Fibroblast of gingiva (primary cell): ENCODE data around the gene ALKBH5.

Experiments
- DNase-seq: peaks from one replicate; pipeline ENCODE4 v3.0.0-alpha.2; 2011; ENCODE audit warnings: low read depth

The ALKBH5 gene

DNA sequence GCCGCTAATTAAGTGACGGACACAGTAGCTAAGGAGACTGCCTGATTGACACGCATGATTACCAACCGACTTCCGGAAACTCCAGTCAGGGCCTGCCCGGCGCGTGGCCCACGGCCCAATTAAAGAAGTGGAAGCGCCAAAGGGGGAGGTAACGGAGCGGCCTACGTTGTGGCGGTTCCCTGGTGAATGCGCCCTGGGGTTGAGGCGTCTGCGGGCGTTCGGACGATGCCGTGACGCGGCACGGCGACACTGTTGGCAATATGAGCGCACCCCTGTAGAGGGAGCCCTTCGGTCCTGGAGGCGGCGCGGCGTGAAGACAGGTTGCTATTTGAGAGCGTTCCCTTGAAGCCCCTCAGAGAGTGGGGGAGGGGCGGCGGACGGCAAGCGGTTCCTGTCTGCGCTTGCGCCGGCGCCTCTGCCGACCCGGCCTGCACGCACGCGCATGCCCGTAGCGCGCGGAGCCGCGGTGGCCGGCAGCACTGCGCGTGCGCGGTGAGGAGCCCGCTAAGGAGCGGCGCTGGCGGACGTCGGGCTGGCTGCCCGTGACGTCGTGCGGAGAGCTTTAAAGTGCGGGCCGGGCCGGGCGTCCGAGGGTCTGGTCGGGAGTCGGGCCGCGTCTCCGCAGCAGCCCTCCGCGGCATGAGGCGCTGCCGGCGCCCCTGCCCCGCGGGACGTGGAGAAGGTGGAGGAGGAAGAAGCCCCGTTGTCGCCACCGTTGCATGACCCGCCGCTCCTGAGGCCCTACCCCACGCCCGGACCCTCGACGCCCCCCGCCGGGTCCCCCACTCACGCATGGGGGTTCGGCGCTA, at the start of gene ALKBH5:
Gene ALKBH5 (plus strand): TSS at position 495 of the 809 bp plus-strand sequence. CDS start 416 bp downstream, outside the sequence.
- peak; percentile 100 for DNase-seq

- no peak for DNase-seq
Measured at GRCh38 chr17:18136357-18136756, 47.3 kb upstream of the ALKBH5 start.

DNA sequence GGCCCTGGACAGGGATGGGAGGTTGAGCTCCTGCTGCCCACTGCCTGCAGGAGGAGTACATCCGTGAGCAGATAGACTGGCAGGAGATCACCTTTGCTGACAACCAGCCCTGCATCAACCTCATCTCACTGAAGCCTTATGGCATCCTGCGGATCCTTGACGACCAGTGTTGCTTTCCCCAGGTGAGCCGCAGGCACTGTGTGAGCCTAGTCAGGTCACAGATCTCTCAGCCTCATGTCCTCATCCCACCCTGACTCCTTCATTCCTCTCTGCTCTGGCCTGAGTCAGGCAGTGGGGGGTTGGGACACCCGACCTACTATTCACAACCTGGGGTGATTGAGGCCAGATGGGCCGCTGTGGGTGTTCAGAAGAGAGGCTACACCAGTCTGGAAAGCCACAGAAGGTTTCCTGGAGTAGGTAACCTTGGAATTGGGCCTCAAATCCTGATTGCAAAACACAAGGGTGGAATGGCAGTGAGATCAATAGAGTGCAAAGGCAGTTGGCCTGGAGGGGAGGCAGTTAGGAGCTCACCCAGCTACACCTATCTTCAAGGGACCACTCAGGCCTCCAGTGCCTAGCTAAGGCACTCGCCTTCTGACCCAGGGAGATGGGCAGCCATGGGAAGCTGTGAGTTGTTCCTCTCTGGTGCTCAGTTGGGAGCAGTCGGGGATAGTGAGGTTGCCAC, 45.4 kb upstream of the ALKBH5 start:
- no peak for DNase-seq

DNA sequence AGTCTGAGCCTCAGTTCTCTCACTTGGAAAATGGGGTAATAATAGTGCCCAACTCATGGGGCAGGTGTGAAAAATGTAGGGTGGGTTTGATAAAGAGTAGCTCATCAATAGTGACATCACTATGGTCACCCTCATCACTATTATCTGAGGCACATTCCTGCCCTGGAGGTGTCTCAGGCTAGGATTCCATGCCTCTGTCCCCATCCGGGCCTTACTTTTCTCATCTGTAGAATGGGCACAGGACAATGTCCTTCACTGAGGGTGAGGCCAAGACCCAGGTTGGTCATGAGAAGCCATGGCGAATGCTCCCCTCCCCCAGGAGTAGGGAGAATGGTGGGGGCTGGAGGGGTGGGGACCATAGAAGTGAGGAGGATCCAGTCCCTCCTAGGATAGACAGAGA, 44.5 kb upstream of the ALKBH5 start:
- no peak for DNase-seq

GRCh38 chr17:18139498-18139897, 44.1 kb upstream of the ALKBH5 start:
- no peak for DNase-seq

GRCh38 chr17:18139949-18140348, 43.7 kb upstream of the ALKBH5 start:
- no peak for DNase-seq

GRCh38 chr17:18140648-18141047, 43.0 kb upstream of the ALKBH5 start:
- no peak for DNase-seq

DNA sequence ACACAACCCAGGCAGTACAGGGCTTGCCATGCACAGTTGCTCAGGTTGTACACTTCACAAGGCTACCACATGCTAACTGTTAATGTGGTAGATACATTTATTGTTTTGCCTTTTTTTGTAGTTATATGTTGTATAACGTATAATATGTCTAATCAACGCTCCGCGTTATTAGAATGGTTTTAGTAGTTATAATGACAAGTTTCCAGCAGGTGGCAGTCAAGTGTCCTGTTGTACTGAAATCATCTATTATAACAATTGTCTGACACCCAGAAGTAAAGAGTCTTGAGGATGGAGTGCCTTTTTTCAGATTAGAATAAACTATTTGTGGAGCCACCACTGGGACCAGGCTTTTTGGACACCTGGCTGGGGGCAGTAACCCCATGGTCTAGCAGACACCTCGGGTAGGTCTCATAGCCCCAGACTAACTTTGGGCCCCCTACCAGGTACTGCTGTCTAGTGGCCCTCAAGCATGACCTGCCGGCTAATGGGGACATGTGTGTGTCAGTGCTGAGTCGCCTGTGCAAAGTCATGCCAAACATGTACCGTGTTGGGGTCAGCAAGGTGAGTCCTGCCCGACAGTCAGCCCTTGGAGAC, 42.3 kb upstream of the ALKBH5 start:
- peak; percentile 29 for DNase-seq

- DNase-seq = no peak
Measured at GRCh38 chr17:18142417-18142816, 41.2 kb upstream of the ALKBH5 start.

DNA sequence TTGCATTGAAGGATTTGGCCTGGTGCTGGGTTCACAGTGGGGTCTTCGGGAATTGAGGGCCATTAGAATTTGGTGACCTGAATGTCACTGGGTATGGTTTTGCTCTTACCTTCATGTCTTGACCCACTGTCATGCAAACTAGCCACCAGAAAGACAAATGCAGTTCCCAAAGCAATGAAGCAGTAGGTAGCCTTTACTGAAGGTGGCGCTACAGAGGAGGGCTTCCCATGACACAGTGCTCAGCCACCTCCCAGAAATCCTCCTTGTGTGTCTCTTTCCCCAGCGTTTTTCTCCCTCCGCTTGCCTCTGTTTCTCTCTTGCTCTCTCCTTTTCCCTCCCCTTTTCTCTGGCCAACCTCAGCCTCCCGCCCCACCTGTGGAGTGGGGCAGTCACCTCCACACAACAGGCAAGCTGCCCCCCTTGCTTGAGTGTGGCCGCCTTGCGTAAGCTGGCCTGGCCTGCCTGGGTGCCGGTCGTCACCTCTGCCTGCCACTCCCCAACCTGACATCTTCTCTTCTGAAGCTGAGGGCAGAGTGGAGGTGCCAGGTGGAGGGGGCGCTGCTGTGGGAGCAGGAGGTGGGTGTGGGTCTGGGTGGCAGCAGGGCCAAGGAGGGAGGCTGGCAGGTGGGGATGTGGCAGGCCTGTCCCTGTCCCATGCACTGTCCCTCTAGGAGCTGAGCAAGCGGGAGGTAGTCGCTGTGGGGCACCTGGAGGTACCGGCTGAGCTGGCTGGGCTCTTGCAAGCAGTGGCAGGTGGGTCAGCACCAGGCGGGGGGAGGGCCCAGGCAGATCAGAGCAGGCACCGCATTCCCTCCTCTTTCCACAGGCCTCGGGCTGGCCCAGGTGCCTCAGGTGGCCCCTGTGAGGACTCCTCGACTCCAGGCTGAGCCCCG, 40.3 kb upstream of the ALKBH5 start:
- DNase-seq = no peak

DNA sequence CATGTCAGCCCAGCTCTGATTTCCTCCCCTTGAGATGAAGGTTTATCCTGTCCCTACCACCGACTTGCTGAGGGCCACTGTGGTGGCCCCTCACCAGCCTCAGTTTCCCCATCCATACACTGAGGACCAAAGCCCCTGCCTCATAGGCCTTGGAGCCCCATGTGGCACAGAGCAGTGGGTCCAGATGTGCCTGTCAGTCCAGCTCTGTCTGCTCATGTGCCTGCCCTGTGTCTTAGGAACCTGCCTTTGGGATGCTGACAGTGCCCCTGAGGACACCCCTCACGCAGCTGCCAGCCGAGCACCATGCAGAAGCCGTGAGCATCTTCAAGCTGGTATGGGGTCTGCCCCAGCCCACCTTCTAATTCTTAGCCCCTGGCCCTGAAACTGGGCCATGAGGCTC, 39.4 kb upstream of the ALKBH5 start:
- no peak for DNase-seq

- DNase-seq = no peak
Measured at GRCh38 chr17:18144855-18145254, 38.8 kb upstream of the ALKBH5 start.

- no peak for DNase-seq
Measured at GRCh38 chr17:18145811-18146210, 37.8 kb upstream of the ALKBH5 start.

DNA sequence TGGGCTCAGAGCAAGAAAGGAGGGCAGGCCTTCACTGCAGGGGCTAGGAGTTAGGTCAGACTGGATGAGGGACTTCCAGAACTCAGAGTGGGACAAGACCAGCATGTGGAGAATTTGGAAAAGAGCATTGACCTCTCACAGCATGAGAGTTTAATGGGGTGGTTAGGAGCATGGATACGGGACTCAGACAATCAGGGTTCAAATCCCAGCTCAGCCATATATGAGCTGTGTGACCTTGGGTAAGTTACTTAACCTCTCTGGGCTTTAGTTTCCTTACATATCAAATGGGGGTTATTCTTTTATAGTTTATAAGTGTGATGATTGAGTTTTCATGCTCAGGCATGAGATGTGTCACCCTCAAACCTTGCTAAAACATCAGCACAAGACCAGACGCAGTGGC, 37.4 kb upstream of the ALKBH5 start:
- DNase-seq = no peak

- DNase-seq = no peak
Measured at GRCh38 chr17:18146980-18147379, 36.6 kb upstream of the ALKBH5 start.

DNA sequence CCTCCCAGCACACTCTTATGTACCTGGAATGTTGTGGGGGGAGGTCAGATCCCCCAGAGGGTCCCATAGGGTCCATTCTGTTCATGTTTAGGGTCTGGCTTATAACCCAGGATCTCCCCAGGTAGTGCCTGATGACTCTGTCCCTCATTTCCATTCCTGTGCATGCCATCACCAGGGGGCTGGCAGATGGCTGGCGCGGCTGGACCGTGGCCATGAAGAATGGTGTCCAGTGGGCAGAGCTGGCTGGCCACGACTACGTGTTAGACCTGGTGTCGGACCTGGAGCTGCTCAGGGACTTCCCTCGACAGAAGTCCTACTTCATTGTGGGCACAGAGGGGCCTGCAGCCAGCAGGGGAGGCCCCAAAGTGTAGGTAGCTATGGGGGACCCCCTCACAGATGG, 35.0 kb upstream of the ALKBH5 start:
- no peak for DNase-seq

DNA sequence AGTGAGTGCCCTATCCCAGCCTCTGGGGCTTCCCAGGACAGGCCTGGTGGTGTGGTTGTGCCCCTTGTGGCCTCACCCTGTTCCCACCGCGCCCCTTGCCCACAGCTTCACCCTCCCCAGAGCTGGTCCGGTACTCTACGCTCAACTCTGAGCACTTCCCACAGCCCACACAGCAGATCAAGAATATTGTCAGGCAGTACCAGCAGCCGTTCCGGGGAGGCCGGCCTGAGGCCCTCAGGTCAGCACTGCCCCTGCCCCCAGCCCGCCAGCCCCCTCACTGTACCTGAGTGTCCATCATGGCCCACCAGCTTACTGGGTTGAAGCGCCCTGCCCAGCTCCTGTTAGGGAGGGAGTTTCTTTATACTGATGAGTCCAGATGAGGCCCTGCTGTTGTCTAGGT, 32.3 kb upstream of the ALKBH5 start:
- DNase-seq = no peak

- DNase-seq = no peak
Measured at GRCh38 chr17:18155179-18155578, 28.4 kb upstream of the ALKBH5 start.

DNA sequence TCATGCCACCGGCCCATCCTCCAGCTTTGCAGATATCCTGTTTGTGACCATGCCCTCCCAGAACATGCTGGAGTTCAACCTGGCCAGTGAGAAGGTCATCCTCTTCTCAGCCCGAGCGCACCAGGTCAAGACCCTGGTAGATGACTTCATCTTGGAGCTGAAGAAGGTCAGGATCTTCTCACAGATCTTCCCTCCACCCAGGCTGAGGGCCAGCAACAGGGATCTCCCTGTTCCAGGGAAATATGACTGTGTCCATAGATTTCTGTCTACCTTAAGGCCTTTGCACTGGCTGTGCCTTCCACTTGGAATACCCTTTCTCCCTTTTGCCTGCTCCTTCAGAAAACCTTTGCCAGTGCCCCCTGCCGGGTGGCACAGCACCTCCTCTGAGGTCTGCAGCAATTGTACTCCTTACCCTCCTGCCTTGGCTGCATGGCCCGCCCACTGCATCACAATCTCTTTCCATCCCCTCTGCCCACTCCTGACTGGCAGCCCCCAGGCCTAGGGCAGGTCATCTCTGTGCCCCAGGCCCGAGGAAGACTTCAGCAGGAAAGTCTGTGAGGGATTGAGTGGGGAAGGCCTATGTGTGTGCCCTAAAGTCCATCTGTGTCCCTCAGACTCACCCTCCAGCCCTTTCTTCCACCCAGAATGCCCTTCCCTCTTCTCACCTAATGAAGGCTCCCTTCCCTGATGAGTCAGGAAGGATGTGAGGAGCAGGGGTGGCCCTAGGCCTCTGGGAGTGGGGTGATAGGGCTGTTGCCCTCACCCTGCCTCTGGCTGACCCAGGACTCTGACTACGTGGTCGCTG, 27.3 kb upstream of the ALKBH5 start:
- DNase-seq = no peak

GRCh38 chr17:18156976-18157280, 26.7 kb upstream of the ALKBH5 start:
- DNase-seq = no peak

- DNase-seq = no peak
Measured at GRCh38 chr17:18157354-18157985, 26.2 kb upstream of the ALKBH5 start.
